ENCODE measurements around the gene BICD2. TPM values are rescaled to one million over a fixed set of nuclear protein-coding genes. Genes with fewer than 3 reads are reported as not detected.

BICD2 gene
- total and polyA plus RNA-seq, 2 of the 13 experiments (the other 11 are each of a cell fraction or from before 2014, with no cell fraction given): 5.1 to 17.4 TPM

DNA sequence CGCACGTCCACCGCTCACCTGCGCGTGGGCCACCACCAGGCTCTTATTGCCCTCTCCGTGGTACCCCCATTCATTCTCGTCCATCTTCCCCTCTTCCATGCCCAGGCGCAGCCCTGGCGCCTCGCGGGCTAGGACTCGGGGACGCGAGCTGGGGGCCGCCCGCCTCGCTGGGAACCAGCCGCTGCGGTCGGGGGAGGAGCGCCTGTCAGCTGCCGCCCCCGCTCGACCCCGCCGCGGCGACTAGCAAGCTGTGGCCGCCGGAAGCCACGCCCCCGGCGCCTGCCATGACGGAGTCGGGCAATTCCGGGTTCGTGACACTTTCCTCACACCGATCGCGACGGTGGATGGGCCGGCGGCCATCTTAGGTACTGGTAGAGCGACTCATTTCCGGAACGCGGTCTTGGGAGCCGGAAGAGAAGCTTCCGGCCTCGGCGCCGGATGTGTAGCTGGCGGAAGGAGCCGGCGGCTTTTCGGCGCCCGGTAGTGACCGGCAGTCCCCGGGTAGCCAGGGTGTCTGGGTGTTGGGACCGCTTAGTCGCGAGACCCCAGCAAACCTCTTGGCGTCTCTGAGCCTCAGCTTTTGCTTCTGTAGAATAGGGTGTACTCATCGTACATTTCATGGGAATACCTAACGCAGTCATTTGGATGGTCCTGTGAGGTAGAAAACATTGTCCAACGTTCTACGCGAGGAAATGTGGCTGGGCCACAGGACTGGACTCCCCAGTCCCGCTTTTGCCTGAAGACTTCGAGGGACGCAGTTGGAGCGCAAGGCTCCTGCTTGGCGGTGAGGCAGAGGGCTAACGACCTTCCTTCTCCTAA is 94.5 kb downstream of the BICD2 start, which contains the start of gene IPPK (continued):
- TF ChIP-seq, protein P1, sequence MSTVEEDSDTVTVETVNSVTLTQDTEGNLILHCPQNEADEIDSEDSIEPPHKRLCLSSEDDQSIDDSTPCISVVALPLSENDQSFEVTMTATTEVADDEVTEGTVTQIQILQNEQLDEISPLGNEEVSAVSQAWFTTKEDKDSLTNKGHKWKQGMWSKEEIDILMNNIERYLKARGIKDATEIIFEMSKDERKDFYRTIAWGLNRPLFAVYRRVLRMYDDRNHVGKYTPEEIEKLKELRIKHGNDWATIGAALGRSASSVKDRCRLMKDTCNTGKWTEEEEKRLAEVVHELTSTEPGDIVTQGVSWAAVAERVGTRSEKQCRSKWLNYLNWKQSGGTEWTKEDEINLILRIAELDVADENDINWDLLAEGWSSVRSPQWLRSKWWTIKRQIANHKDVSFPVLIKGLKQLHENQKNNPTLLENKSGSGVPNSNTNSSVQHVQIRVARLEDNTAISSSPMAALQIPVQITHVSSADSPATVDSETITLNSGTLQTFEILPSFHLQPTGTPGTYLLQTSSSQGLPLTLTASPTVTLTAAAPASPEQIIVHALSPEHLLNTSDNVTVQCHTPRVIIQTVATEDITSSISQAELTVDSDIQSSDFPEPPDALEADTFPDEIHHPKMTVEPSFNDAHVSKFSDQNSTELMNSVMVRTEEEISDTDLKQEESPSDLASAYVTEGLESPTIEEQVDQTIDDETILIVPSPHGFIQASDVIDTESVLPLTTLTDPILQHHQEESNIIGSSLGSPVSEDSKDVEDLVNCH (CRISPR knock-in tag; IDR thresholded peaks at IDR 0.05): no peak
- no peak for TF ChIP-seq KDM6A (CRISPR knock-in tag; IDR thresholded peaks at IDR 0.05; ENCODE audit: low read depth)
- no peak for TF ChIP-seq ZSCAN22 (CRISPR knock-in tag; IDR thresholded peaks at IDR 0.05)
- TF ChIP-seq ZNF431 (CRISPR knock-in tag; IDR thresholded peaks at IDR 0.05; ENCODE audit: borderline replicate concordance, low read depth): peak; percentile 80; the same call in 1 of the 2 replicates
- TF ChIP-seq ZNF562 (CRISPR knock-in tag; IDR thresholded peaks at IDR 0.05; ENCODE audit: borderline replicate concordance): no peak
- no peak for TF ChIP-seq ZNF674 (CRISPR knock-in tag; IDR thresholded peaks at IDR 0.05; ENCODE audit: low read depth)
- no peak for TF ChIP-seq HIVEP1 (CRISPR knock-in tag; IDR thresholded peaks at IDR 0.05)
- no peak for TF ChIP-seq ZNF101 (CRISPR knock-in tag; IDR thresholded peaks at IDR 0.05; ENCODE audit: borderline replicate concordance, low read depth)
- TF ChIP-seq SALL2 (CRISPR knock-in tag; IDR thresholded peaks at IDR 0.05): no peak
- TF ChIP-seq ZNF670 (CRISPR knock-in tag; IDR thresholded peaks at IDR 0.05; ENCODE audit: borderline replicate concordance): no peak
- no peak for TF ChIP-seq ZNF678 (CRISPR knock-in tag; IDR thresholded peaks at IDR 0.05)
- no peak for TF ChIP-seq ZNF260 (CRISPR knock-in tag; IDR thresholded peaks at IDR 0.05; ENCODE audit: borderline replicate concordance, low read depth)
- TF ChIP-seq NFRKB (IDR thresholded peaks at IDR 0.05): peak; percentile 55; the same call in 1 of the 2 replicates
- TF ChIP-seq, protein P2, sequence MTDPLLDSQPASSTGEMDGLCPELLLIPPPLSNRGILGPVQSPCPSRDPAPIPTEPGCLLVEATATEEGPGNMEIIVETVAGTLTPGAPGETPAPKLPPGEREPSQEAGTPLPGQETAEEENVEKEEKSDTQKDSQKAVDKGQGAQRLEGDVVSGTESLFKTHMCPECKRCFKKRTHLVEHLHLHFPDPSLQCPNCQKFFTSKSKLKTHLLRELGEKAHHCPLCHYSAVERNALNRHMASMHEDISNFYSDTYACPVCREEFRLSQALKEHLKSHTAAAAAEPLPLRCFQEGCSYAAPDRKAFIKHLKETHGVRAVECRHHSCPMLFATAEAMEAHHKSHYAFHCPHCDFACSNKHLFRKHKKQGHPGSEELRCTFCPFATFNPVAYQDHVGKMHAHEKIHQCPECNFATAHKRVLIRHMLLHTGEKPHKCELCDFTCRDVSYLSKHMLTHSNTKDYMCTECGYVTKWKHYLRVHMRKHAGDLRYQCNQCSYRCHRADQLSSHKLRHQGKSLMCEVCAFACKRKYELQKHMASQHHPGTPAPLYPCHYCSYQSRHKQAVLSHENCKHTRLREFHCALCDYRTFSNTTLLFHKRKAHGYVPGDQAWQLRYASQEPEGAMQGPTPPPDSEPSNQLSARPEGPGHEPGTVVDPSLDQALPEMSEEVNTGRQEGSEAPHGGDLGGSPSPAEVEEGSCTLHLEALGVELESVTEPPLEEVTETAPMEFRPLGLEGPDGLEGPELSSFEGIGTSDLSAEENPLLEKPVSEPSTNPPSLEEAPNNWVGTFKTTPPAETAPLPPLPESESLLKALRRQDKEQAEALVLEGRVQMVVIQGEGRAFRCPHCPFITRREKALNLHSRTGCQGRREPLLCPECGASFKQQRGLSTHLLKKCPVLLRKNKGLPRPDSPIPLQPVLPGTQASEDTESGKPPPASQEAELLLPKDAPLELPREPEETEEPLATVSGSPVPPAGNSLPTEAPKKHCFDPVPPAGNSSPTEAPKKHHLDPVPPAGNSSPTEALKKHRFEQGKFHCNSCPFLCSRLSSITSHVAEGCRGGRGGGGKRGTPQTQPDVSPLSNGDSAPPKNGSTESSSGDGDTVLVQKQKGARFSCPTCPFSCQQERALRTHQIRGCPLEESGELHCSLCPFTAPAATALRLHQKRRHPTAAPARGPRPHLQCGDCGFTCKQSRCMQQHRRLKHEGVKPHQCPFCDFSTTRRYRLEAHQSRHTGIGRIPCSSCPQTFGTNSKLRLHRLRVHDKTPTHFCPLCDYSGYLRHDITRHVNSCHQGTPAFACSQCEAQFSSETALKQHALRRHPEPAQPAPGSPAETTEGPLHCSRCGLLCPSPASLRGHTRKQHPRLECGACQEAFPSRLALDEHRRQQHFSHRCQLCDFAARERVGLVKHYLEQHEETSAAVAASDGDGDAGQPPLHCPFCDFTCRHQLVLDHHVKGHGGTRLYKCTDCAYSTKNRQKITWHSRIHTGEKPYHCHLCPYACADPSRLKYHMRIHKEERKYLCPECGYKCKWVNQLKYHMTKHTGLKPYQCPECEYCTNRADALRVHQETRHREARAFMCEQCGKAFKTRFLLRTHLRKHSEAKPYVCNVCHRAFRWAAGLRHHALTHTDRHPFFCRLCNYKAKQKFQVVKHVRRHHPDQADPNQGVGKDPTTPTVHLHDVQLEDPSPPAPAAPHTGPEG (CRISPR knock-in tag; IDR thresholded peaks at IDR 0.05): no peak
- no peak for TF ChIP-seq MED13 (CRISPR knock-in tag; IDR thresholded peaks at IDR 0.05)
- TF ChIP-seq ZNF777 (CRISPR knock-in tag; IDR thresholded peaks at IDR 0.05): peak; percentile 87
- TF ChIP-seq ZNF746 (CRISPR knock-in tag; IDR thresholded peaks at IDR 0.05): no peak
- TF ChIP-seq, protein P3, sequence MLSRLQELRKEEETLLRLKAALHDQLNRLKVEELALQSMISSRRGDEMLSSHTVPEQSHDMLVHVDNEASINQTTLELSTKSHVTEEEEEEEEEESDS (CRISPR knock-in tag; IDR thresholded peaks at IDR 0.05; ENCODE audit: borderline replicate concordance): no peak
- no peak for TF ChIP-seq SMAD3 (CRISPR knock-in tag; IDR thresholded peaks at IDR 0.05)
- TF ChIP-seq, protein P4, sequence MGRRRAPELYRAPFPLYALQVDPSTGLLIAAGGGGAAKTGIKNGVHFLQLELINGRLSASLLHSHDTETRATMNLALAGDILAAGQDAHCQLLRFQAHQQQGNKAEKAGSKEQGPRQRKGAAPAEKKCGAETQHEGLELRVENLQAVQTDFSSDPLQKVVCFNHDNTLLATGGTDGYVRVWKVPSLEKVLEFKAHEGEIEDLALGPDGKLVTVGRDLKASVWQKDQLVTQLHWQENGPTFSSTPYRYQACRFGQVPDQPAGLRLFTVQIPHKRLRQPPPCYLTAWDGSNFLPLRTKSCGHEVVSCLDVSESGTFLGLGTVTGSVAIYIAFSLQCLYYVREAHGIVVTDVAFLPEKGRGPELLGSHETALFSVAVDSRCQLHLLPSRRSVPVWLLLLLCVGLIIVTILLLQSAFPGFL (CRISPR knock-in tag; IDR thresholded peaks at IDR 0.05): no peak
- no peak for TF ChIP-seq STAG1 (CRISPR knock-in tag; IDR thresholded peaks at IDR 0.05)
- peak; percentile 84 for TF ChIP-seq ZFY (CRISPR knock-in tag; IDR thresholded peaks at IDR 0.05)

Measured in HepG2 (cell line).